Epidermal melanocyte (primary cell): ENCODE measurements around the gene LRRC61.
A peak's percentile ranks its signal among the peaks of the same experiment; 100 is the strongest.

Experiments used
- DNase-seq: peaks from one replicate; pipeline ENCODE4 v3.0.0; 2011; ENCODE audit warnings: low spot score; ENCODE audit not compliant: insufficient read length

The LRRC61 gene

GRCh38 chr7:150355666-150356059 is 32.5 kb downstream of the LRRC61 start:
- no peak for DNase-seq

DNA sequence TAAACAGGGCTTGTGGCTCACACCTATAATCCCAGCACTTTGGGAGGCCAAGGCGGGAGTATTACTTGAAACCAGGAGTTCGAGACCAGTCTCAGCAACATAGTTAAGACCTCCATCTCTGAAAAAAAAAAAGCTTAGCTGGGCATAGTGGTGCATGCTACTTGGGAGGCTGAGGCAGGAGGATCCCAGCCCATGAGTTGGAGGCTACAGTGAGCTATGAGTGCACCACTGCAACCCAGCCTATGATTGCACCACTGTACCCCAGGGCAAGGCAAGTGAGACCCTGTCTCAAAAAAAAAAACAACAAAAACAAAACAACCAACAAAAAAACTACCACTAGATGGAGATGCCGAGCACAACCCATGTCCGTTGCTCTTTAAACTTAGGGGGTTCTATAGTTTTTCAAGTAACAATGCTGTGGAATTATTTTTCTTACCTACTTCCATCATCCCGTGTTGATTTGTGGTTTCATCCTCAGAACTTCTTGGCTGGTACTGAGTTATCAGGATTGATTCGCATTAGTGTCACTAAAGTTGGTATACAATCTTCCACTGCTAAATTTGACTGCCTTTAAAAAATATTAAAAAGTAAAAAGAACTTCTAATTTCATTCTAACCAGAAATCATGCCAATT is 33.2 kb downstream of the LRRC61 start:
- no peak for DNase-seq

- DNase-seq, result no peak
These were observed 34.1 kb downstream of the LRRC61 start for GRCh38 chr7:150357270-150357669.

- no peak for DNase-seq
These were observed 34.7 kb downstream of the LRRC61 start for GRCh38 chr7:150357771-150358427.

- no peak for DNase-seq
These were observed 35.3 kb downstream of the LRRC61 start for GRCh38 chr7:150358433-150358832.

DNA sequence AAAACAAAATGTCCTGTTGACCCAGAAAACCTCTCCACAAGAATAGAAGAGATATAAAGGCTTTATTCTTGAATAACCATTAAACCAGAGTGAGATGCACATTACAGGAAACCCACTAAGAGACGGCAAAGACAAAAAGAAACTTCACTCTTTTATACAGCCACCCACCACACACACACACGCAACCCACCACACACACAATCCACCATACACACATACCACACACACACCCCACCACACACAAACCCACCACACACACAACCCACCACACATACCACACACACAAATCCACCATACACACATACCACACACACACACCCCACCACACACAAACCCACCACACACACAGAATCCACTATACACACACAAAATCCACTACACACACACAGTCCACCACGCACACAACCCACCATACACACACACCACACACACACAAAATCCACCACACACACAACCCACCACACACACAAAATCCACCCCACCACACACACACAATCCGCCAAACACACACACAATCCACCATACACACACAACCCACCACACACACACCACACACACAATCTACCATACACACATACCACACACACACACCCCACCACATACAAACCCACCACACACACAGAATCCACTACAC is 36.0 kb downstream of the LRRC61 start:
- DNase-seq, result no peak

- no peak for DNase-seq
These were observed 36.6 kb downstream of the LRRC61 start for GRCh38 chr7:150359622-150360362.

DNA sequence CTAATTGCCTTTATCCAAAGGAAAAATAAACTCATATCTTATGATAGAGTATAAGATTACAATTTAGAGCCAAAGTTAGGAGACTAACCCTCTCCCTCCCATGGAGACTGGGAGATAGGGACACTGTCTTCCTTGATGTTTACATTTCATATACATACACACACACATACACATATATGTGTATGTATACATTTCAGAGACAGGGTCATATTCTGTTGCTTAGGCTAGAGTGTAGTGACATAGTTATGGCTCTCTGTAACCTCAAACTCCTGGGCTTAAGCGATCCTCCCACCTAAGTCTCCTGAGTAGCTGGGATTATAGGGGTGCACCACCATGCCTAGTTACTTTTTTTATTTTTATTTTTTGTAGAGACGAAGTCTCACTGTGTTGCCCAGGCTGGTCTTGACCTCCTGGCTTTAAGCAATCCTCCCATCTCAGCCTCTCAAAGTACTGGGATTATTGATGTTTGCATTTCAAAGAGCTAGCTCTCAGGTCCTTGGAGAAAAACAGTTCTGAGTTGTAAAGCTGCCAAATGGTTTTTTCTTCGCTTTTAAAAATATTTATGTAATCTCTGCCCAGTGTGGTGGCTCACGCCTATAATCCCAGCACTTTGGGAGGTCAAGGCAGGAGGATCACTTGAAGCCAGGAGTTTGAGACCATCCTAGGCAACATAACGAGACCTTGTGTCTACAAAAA is 37.4 kb downstream of the LRRC61 start:
- DNase-seq, result no peak

DNA sequence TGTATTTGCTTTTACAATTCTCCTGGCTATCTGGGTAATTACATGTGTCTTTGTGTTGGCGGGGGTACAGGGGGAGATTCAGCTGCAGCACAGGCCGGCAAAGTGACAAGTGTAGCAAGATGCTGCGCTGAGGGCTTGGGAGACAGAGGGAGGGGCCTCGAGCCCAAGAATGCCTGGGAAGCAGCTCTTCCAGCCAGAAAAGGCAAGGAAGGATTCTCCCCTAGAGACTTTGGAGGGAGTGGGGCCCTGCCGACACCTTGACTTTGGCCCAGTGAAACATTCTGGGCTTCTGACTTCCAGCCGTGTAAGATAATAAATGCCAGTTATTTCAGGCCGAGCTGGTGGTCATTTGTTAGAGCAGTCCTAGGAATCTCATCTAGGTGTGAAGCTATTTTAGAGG is 38.2 kb downstream of the LRRC61 start:
- DNase-seq, result no peak

GRCh38 chr7:150361807-150362621 is 38.9 kb downstream of the LRRC61 start:
- DNase-seq, result no peak

GRCh38 chr7:150363370-150363769 is 40.2 kb downstream of the LRRC61 start:
- DNase-seq, result no peak

DNA sequence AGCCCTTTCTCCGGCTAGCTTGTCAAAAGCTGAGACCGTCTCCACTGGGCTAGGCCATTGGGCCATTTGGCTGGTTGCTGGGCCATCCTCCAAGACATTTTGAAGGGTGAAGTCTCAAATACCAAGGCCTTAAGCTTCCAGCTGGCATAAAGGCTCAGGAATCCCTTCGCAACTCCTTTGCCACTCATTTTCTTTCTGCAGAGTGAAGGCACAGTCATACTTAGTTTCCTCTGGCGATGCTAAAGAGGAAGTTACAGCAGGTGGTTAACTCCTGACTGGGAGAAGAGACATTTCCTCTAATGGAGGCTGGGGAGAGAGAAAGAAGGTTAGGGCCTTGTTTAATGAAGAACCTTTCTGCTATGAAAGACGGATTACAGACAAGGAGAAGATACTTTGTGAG is 40.7 kb downstream of the LRRC61 start:
- no peak for DNase-seq

GRCh38 chr7:150365194-150365593 is 42.0 kb downstream of the LRRC61 start:
- DNase-seq, result no peak

DNA sequence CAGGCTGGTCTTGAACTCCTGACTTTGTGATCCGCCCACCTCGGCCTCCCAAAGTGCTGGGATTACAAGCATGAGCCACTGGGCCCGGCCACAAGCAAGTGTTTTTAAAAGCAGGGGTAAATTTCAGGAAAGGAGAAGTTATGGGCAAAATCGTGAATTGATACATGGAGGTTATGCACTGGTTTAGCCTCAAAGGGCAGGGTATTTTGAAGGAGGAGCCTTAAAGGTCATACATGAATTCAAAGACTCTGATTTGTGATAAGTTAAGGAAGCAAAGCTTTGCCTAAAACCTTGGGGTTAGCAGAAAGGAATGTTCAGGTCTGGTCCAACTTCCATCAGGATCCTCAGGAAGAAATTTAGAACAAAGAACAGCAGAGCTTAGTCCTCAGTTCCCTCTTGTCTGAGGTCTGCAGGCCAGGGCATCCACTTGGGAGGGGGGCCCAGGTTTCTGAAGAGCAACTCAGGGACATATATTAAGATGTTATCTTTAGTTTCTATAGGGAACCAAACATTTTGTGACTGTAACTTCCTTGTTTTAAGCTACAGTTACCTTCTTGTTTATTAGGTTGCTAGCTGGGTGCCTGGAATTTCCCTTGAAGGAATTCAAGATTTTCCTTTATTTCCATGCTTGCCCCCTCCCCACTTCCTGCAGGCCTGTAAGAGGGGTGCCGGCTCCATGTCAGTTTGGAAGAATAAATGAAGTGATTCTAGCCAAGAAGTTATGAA is 42.7 kb downstream of the LRRC61 start:
- no peak for DNase-seq

DNA sequence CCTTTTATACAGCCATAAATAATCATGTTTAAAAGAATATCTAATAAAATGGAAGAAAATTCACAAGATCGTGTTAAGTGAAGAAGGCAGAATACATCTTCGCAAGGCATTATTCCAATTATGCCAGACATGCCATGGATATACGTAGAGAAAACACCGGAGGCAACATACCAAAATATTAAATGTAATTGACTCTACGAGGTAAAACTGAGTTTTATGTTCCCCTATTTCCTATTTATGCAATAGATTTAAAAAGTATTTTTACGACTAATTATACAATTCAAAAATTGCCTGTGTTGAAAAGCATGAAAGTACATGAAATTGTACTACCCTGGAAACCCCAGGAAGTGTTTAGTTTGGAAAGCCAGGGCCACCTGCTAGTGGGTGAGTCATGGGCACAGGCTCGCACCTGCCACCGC is 44.5 kb downstream of the LRRC61 start:
- no peak for DNase-seq

- DNase-seq, result peak; percentile 86
These were observed 45.1 kb downstream of the LRRC61 start, which contains the start of gene REPIN1 for GRCh38 chr7:150368096-150368883. REPIN1 (plus strand) TSS chr7:150368822; CDS start chr7:150369712, 890 bp downstream.

DNA sequence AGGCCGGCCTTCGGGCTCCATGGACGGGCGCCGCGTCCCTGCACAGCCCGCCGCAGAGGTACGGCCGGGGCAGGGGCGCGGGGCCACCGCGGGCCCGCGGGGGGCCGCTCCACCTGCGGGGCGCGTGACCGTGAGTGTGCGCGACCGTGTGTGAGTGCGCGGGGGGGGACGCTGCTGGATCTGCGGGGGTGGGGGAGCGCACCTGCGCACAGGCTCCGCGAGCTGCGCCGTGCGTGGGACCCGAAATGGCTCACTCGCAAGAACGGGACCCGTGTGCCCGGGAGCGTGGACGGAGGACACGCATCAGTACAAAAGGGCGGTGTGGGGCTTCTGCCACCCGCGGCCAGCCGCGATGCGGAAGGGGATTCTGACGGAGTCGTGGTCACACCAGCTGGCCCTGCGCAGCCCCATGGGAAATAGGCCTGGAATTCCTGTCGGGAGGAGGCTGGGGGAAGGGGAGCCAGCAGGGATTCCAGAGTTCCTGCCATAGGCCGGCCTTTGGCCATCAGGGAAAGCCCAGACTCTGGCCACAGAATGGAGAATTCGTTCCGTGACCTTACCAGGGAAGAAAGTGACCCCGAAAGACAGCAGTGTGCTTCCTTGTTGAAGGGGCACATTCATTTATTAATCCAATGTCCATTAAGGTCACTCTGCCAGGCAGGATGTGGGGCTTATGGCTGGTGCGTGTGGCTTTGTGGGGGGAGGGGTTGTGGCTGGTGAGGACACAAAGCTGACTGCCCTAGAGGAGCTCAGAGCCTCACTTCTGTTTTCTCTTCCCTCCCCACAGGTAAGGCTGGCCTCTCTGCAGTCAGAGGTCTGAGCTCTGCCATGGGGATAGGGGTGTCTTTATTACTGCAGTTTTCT is 46.0 kb downstream of the LRRC61 start:
- peak; percentile 80 for DNase-seq
